OCI-LY1 (cell line): ENCODE results near the gene CHCHD5.
"Not testable (repeated sequence)": the region's sequence is repeated elsewhere in the genome, so short reads cannot be mapped to it uniquely, and the experiment has no call there.

Experiments
- H2AFZ ChIP-seq: fragments of 200-600 bp; sonication (generic), shearing (Covaris generic); 2 replicates; pipeline ENCODE4 v1.6.0; 2014; ENCODE audit warnings: antibody characterized with exemption, mild to moderate bottlenecking, low read length
- H3F3A ChIP-seq: fragments of 200-600 bp; sonication (generic), shearing (Covaris generic); 2 replicates; pipeline ENCODE4 v1.6.0; 2014; ENCODE audit warnings: mild to moderate bottlenecking, antibody characterized with exemption, low read length, moderate library complexity; ENCODE audit not compliant: insufficient read depth
- H3K27ac ChIP-seq: fragments of 200-600 bp; sonication (generic); 2 replicates; pipeline ENCODE4 v1.5.1; 2014; ENCODE audit warnings: low read length, mixed run types, mild to moderate bottlenecking, low read depth; ENCODE audit not compliant: poor library complexity, severe bottlenecking
- H3K27me3 ChIP-seq: fragments of 200-600 bp; sonication (generic); 2 replicates; pipeline ENCODE4 v1.6.0; 2014; ENCODE audit warnings: antibody characterized with exemption, mild to moderate bottlenecking, low read length, moderate library complexity; ENCODE audit not compliant: insufficient read depth
- H3K36me3 ChIP-seq: fragments of 200-600 bp; sonication (generic); 2 replicates; pipeline ENCODE4 v1.6.1; 2014; ENCODE audit warnings: mild to moderate bottlenecking, antibody characterized with exemption, low read length, moderate library complexity, mixed read lengths; ENCODE audit not compliant: insufficient read depth
- H3K4me1 ChIP-seq: fragments of 200-600 bp; sonication (generic); 2 replicates; pipeline ENCODE4 v1.5.1; 2014; ENCODE audit warnings: mild to moderate bottlenecking, low read length, moderate library complexity; ENCODE audit not compliant: insufficient read depth, severe bottlenecking
- H3K4me2 ChIP-seq: fragments of 200-600 bp; sonication (generic), shearing (Covaris generic); 2 replicates; pipeline ENCODE4 v1.6.1; 2014; ENCODE audit warnings: low read length
- H3K4me3 ChIP-seq: fragments of 200-600 bp; sonication (generic); 2 replicates; pipeline ENCODE4 v1.5.1; 2014; ENCODE audit warnings: low read length, low read depth, mild to moderate bottlenecking, mixed read lengths; ENCODE audit not compliant: poor library complexity, severe bottlenecking
- H3K79me2 ChIP-seq: fragments of 200-600 bp; shearing (Covaris generic); 2 replicates; pipeline ENCODE4 v1.6.1; 2016; ENCODE audit warnings: mixed run types, low read length, mixed read lengths; ENCODE audit not compliant: insufficient read depth
- H3K9ac ChIP-seq: fragments of 200-600 bp; sonication (generic), shearing (Covaris generic); 2 replicates; pipeline ENCODE4 v1.6.1; 2014; ENCODE audit warnings: mild to moderate bottlenecking, low read length, mixed read lengths
- H3K9me2 ChIP-seq: fragments of 200-600 bp; sonication (generic), shearing (Covaris generic); 2 replicates; pipeline ENCODE4 v1.6.1; 2014; ENCODE audit warnings: low read depth, mild to moderate bottlenecking, low read length, mixed read lengths
- H3K9me3 ChIP-seq: fragments of 200-600 bp; shearing (Covaris generic); 2 replicates; pipeline ENCODE4 v1.6.1; 2014; ENCODE audit warnings: low read length, mixed read lengths
- H4K20me1 ChIP-seq: fragments of 200-600 bp; sonication (generic), shearing (Covaris generic); 2 replicates; pipeline ENCODE4 v1.6.0; 2016; ENCODE audit warnings: mild to moderate bottlenecking, low read length; ENCODE audit not compliant: insufficient read depth
- EZH2 ChIP-seq: fragments of 200-600 bp; sonication (generic), shearing (Covaris generic); IDR thresholded peaks from 2 replicates; pipeline ENCODE4 v1.8.0; 2017; ENCODE audit warnings: borderline replicate concordance, mixed run types, mild to moderate bottlenecking, antibody characterized with exemption, low read length, moderate library complexity, mixed read lengths
- TF ChIP-seq, protein P1 (sequence below): fragments of 200-600 bp; sonication (generic), shearing (Covaris generic); IDR thresholded peaks from 2 replicates; pipeline ENCODE4 v1.5.1; 2017; ENCODE audit warnings: mild to moderate bottlenecking, antibody characterized with exemption, low read length, moderate library complexity, mixed read lengths

CHCHD5 gene

DNA sequence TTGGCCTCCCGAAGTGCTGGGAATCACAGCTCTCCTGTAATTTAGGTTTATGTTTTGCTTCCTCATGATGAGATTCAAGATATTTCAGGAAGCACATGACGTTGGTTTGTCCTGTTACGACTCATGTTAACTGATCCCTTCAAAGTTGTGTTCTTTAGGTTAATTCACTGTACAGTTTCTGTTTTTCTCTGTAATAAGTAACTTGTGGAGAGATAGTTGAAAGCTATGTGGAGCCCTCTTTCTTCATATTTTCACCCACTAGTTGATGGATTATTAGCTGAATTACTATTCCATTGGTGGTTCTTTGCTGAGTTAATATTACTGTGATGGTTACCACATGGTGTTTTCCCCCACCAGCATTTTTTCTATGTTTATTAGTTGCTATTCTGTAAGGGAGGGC lies 18.3 kb upstream of the CHCHD5 start:
- no peak overlapping the region for H3K4me2 ChIP-seq
- no peaks in the 10 kb centered on the region for H3K9me2 ChIP-seq
- no peak for TF ChIP-seq EZH2
- TF ChIP-seq, protein P1, sequence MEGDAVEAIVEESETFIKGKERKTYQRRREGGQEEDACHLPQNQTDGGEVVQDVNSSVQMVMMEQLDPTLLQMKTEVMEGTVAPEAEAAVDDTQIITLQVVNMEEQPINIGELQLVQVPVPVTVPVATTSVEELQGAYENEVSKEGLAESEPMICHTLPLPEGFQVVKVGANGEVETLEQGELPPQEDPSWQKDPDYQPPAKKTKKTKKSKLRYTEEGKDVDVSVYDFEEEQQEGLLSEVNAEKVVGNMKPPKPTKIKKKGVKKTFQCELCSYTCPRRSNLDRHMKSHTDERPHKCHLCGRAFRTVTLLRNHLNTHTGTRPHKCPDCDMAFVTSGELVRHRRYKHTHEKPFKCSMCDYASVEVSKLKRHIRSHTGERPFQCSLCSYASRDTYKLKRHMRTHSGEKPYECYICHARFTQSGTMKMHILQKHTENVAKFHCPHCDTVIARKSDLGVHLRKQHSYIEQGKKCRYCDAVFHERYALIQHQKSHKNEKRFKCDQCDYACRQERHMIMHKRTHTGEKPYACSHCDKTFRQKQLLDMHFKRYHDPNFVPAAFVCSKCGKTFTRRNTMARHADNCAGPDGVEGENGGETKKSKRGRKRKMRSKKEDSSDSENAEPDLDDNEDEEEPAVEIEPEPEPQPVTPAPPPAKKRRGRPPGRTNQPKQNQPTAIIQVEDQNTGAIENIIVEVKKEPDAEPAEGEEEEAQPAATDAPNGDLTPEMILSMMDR, result no peak

DNA sequence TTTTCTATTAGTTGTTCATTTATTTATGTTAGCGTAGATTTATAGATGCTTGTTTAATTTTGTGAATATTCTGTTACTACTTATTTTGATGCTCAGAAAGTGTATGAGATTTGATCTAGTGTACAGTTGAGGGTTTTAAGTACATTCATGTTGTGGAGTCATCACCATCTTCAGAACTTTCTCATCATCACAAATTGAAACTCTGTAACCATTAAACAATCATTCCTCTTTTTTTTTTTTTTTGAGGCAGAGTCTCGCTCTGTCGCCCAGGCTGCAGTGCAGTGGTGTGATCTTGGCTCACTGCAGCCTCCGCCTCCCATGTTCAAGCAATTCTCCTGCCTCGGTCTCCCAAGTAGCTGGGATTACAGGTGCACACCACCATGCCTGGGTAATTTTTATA lies 17.9 kb upstream of the CHCHD5 start:
- not testable (repeated sequence) for H3K79me2 ChIP-seq, H3K4me1 ChIP-seq, H3K9me3 ChIP-seq, H3F3A ChIP-seq, H3K27ac ChIP-seq, H4K20me1 ChIP-seq, H3K4me3 ChIP-seq, H3K9me2 ChIP-seq, H3K9ac ChIP-seq, H2AFZ ChIP-seq, H3K27me3 ChIP-seq, H3K4me2 ChIP-seq
- peaks cover 93% of the 10 kb centered on the region for H3K36me3 ChIP-seq

More for the DNA sequence above, 18.3 kb upstream of the CHCHD5 start:
- no peaks in the 10 kb centered on the region for H3F3A ChIP-seq
- no peak overlapping the region for H3K27ac ChIP-seq
- no peak overlapping the region for H3K4me3 ChIP-seq
- peaks cover 93% of the 10 kb centered on the region for H3K36me3 ChIP-seq
- no peak overlapping the region for H3K9ac ChIP-seq
- no peaks in the 10 kb centered on the region for H3K27me3 ChIP-seq
- no peak overlapping the region for H2AFZ ChIP-seq
- H4K20me1 ChIP-seq, result no peaks in the 10 kb centered on the region
- H3K79me2 ChIP-seq, result no peaks in the 10 kb centered on the region
- no peaks in the 10 kb centered on the region for H3K4me1 ChIP-seq
- no peaks in the 10 kb centered on the region for H3K9me3 ChIP-seq

DNA sequence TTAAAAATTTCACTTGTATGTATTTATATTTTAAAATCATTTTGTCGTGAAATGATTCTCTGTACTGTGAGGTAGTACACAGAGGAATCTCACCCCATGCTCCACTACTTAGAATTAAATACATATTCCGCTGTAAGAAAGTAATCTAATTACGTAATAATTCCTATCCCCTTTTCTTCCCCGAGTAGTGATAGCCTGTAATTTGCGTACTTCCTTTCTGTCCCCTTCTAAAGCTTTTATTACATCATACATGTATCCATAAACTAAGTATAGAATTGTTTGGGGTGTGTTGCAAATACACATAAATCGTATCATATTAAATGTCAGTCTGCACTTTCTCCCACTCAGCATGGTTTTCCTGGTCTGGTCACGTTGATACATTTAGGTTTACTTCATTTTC lies 12.4 kb upstream of the CHCHD5 start:
- H3K4me3 ChIP-seq, result no peak overlapping the region
- no peaks in the 10 kb centered on the region for H3F3A ChIP-seq
- H4K20me1 ChIP-seq, result no peaks in the 10 kb centered on the region
- H3K4me2 ChIP-seq, result no peak overlapping the region
- H3K27me3 ChIP-seq, result no peaks in the 10 kb centered on the region
- no peaks in the 10 kb centered on the region for H3K9me2 ChIP-seq
- no peaks in the 10 kb centered on the region for H3K79me2 ChIP-seq
- no peak overlapping the region for H3K27ac ChIP-seq
- H3K36me3 ChIP-seq, result peaks cover 98% of the 10 kb centered on the region
- H2AFZ ChIP-seq, result no peak overlapping the region
- no peaks in the 10 kb centered on the region for H3K4me1 ChIP-seq
- no peak overlapping the region for H3K9ac ChIP-seq
- TF ChIP-seq, protein P1, result no peak
- no peak for TF ChIP-seq EZH2
- H3K9me3 ChIP-seq, result no peaks in the 10 kb centered on the region

DNA sequence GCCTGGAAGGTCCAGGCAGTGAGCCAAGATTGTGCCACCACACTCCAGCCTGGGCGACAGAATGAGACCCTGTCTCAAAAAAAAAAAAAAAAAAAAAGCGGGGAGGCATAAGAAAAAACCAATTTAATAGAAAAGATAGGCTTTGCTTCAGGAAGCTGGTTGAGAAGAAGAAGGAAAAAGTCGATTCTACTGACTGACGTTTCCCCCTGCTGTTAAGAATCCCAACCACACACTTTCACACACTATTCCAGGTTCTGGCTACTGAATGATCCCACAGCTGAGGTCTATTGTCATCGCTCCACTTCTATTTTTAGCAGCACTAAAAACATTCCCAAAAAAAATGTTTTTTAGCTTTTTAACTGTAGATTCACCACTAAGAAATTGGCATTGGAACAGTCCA lies 6.7 kb upstream of the CHCHD5 start:
- no peak overlapping the region for H2AFZ ChIP-seq
- H3K9ac ChIP-seq, result no peak overlapping the region
- H3K9me2 ChIP-seq, result no peaks in the 10 kb centered on the region
- no peaks in the 10 kb centered on the region for H3K9me3 ChIP-seq
- peaks cover 8% of the 10 kb centered on the region for H3K4me1 ChIP-seq
- no peaks in the 10 kb centered on the region for H3K79me2 ChIP-seq
- no peak overlapping the region for H3K27ac ChIP-seq
- 0 out of 2 replicates have a peak, but pooled peaks cover 5% of the 10 kb centered on the region for H3F3A ChIP-seq
- H3K4me3 ChIP-seq, result no peak overlapping the region
- H3K27me3 ChIP-seq, result no peaks in the 10 kb centered on the region
- H4K20me1 ChIP-seq, result no peaks in the 10 kb centered on the region
- H3K4me2 ChIP-seq, result no peak overlapping the region
- H3K36me3 ChIP-seq, result peaks cover 43% of the 10 kb centered on the region
- no peak for TF ChIP-seq EZH2
- TF ChIP-seq, protein P1, result no peak
